Uterus (tissue), 2 donors: ENCODE measurements around the gene ATR.
"Not testable (repeated sequence)": the region's sequence is repeated elsewhere in the genome, so short reads cannot be mapped to it uniquely, and the experiment has no call there.

Experiments
- CTCF ChIP-seq, 4 experiments: fragments of 200-600 bp in 2 of 4; fragments of 450-650 bp in 2 of 4; sonication (generic) in 2 of 4; IDR thresholded peaks; one replicate each; pipeline ENCODE4 v1.5.1; 2016 to 2019; ENCODE audit warnings: antibody characterized with exemption in 4 of 4, mild to moderate bottlenecking in 2 of 4, moderate library complexity in 1 of 4
- POLR2A ChIP-seq, 2 donors: fragments of 450-650 bp; IDR thresholded peaks; one replicate each; pipeline ENCODE4 v1.6.1; 2016; ENCODE audit warnings: antibody characterized with exemption in 2 of 2, mild to moderate bottlenecking in 1 of 2, moderate library complexity in 1 of 2

GRCh38 chr3:142603386-142603705, 24.8 kb upstream of the ATR start:
- not testable (repeated sequence) for TF ChIP-seq CTCF, POLR2A (IDR thresholded peaks at IDR 0.05)
